HCT116 (cell line): ENCODE data around the gene COL2A1.

ENCODE experiments used
- CTCF ChIP-seq, 3 experiments: fragments of 200-600 bp in 1 of 3; sonication (generic) in 1 of 3; IDR thresholded peaks in 2 of 3; conservative IDR thresholded peaks in 1 of 3; 2 replicates each; pipeline ENCODE4 v1.5.1; 2012 to 2017; ENCODE audit warnings: low read depth in 2 of 3, low read length in 2 of 3, antibody characterized with exemption in 1 of 3, borderline replicate concordance in 1 of 3, control low read depth in 1 of 3, mild to moderate bottlenecking in 1 of 3, mixed read lengths in 1 of 3, mixed run types in 1 of 3, moderate library complexity in 1 of 3; ENCODE audit not compliant: insufficient read depth in 1 of 3
- EZH2 ChIP-seq: fragments of 200-600 bp; sonication (generic); IDR thresholded peaks from 2 replicates; pipeline ENCODE4 v1.6.1; 2017; ENCODE audit warnings: antibody characterized with exemption, mixed run types
- JUND ChIP-seq: IDR thresholded peaks from 2 replicates; pipeline ENCODE4 v1.6.1; 2012
- POLR2A ChIP-seq: IDR thresholded peaks from 2 replicates; pipeline ENCODE4 v1.7.0; 2011; ENCODE audit warnings: borderline replicate concordance; ENCODE audit not compliant: insufficient read depth, insufficient read length; ENCODE audit errors: extremely low read depth
- SP1 ChIP-seq: IDR thresholded peaks from 2 replicates; pipeline ENCODE4 v1.6.1; 2012; ENCODE audit warnings: low read depth
- YY1 ChIP-seq: IDR thresholded peaks from 2 replicates; pipeline ENCODE4 v1.6.1; 2011; ENCODE audit warnings: low read length, low read depth, moderate library complexity, mild to moderate bottlenecking; ENCODE audit not compliant: insufficient replicate concordance; ENCODE audit errors: extremely low read depth

- TF ChIP-seq YY1 = no peak
- no peak for TF ChIP-seq EZH2
- TF ChIP-seq CTCF (IDR thresholded peaks at IDR 0.05 in 2 of 3, conservative IDR thresholded peaks at IDR 0.05 in 1 of 3; ENCODE audit: borderline replicate concordance in 1 of 3, insufficient read depth in 1 of 3, low read depth in 2 of 3, low read length in 2 of 3) = no peak
- TF ChIP-seq SP1 = no peak
- no peak for TF ChIP-seq JUND
- TF ChIP-seq POLR2A = no peak
Observed at GRCh38 chr12:47989023-47989417, 15.3 kb downstream of the COL2A1 start.
